HCT116 (cell line): ENCODE measurements around the gene CLIP4. TPM values are rescaled to one million over a fixed set of nuclear protein-coding genes. Genes with fewer than 3 reads are reported as not detected.

Experiments used
- ATAC-seq: fragments of 200-7000 bp; cut with Tn5 transposase; 2 replicates; pipeline ENCODE4 v1.9.1; 2020; ENCODE audit warnings: mild to moderate bottlenecking, moderate library complexity
- BruUV-seq: library from RNA; stranded (reverse); fragments of 400-500 nt; replicated peaks from 2 replicates; lab custom pipeline; 2021; lab: Mats Ljungman, UMichigan
- CTCF ChIA-PET: fragments of 300-600 bp; sonication (Branson Sonifier 250); formaldehyde crosslinking; loops from one replicate; lab custom pipeline; 2021; ENCODE audit warnings: antibody characterized with exemption; lab: Charles Lee
- POLR2A ChIA-PET: fragments of 300-600, 350-600 bp; sonication (Branson Sonifier 250); formaldehyde crosslinking; loops from one replicate; lab custom pipeline; 2021; ENCODE audit warnings: antibody characterized with exemption; lab: Charles Lee
- RAD21 ChIA-PET, 2 experiments: fragments of 300-600 bp; sonication (Branson Sonifier 250); formaldehyde crosslinking; loops; one replicate each; lab custom pipeline; 2023; ENCODE audit warnings: low total read pairs in 2 of 2; ENCODE audit not compliant: uncharacterized antibody in 2 of 2, unreplicated experiment in 2 of 2, low non-redundant PET in 1 of 2; lab: Charles Lee
- DNase-seq: peaks from one replicate; pipeline ENCODE4 v3.0.0-alpha.2; 2010; ENCODE audit warnings: low read depth, low spot score
- H2AFZ ChIP-seq: fragments of 200-600 bp; shearing (Covaris generic), sonication (generic); 2 replicates; pipeline ENCODE4 v1.6.1; 2017; ENCODE audit warnings: low read depth, mixed run types, mixed read lengths, antibody characterized with exemption, low read length; ENCODE audit not compliant: poor library complexity, severe bottlenecking
- H3K27ac ChIP-seq: 2 replicates; pipeline ENCODE4 v1.5.1; 2012; ENCODE audit warnings: low read depth, low read length
- H3K27me3 ChIP-seq: fragments of 200-600 bp; sonication (generic); 2 replicates; pipeline ENCODE4 v1.6.1; 2016; ENCODE audit warnings: mixed run types, low read length, mixed read lengths; ENCODE audit not compliant: insufficient read depth
- H3K36me3 ChIP-seq, 2 experiments: fragments of 200-500 bp in 1 of 2; fragments of 200-600 bp in 1 of 2; sonication (Bioruptor generic) in 1 of 2; sonication (generic) in 1 of 2; 2 replicates each; pipeline versions ENCODE4 v1.5.1 to v1.6.1; 2014 to 2016; ENCODE audit warnings: low read length in 2 of 2, inconsistent platforms in 1 of 2, mixed read lengths in 1 of 2, mixed run types in 1 of 2; ENCODE audit not compliant: insufficient read depth in 2 of 2, control insufficient read depth in 1 of 2
- H3K4me1 ChIP-seq, 2 experiments: fragments of 200-600 bp in 1 of 2; sonication (generic) in 1 of 2; 2 replicates each; pipeline versions ENCODE4 v1.5.1 to v1.6.1; 2012 to 2017; ENCODE audit warnings: low read length in 2 of 2, inconsistent platforms in 1 of 2, mild to moderate bottlenecking in 1 of 2, mixed read lengths in 1 of 2, mixed run types in 1 of 2, moderate library complexity in 1 of 2; ENCODE audit not compliant: insufficient read depth in 2 of 2, control insufficient read depth in 1 of 2
- H3K4me2 ChIP-seq: fragments of 200-600 bp; sonication (generic); 2 replicates; pipeline ENCODE4 v1.6.1; 2017; ENCODE audit warnings: mixed run types, low read length, mixed read lengths
- H3K4me3 ChIP-seq, 2 experiments: fragments of 200-600 bp in 1 of 2; sonication (generic) in 1 of 2; replicated peaks in 1 of 2; 2 replicates each; pipeline ENCODE4 v1.5.1; 2011 to 2016; ENCODE audit warnings: low read length in 2 of 2, control low read depth in 1 of 2, low read depth in 1 of 2, mild to moderate bottlenecking in 1 of 2, mixed read lengths in 1 of 2, mixed run types in 1 of 2
- H3K79me2 ChIP-seq: fragments of 200-600 bp; sonication (generic); 2 replicates; pipeline ENCODE4 v1.6.1; 2017; ENCODE audit warnings: mild to moderate bottlenecking, mixed run types, low read length, moderate library complexity, mixed read lengths; ENCODE audit not compliant: insufficient read depth
- H3K9ac ChIP-seq: fragments of 200-600 bp; sonication (generic); 2 replicates; pipeline ENCODE4 v1.6.1; 2016; ENCODE audit warnings: low read length, mixed read lengths
- H3K9me2 ChIP-seq: fragments of 200-600 bp; sonication (generic), shearing (Covaris generic); 2 replicates; pipeline ENCODE4 v1.6.1; 2017; ENCODE audit warnings: mixed run types, mild to moderate bottlenecking, moderate library complexity; ENCODE audit not compliant: insufficient read depth
- H3K9me3 ChIP-seq, 2 experiments: fragments of 200-500 bp in 1 of 2; fragments of 200-600 bp in 1 of 2; sonication (Bioruptor generic) in 1 of 2; sonication (generic) in 1 of 2; 2 replicates each; pipeline ENCODE4 v1.6.1; 2014 to 2017; ENCODE audit warnings: low read length in 2 of 2, mixed read lengths in 2 of 2, inconsistent platforms in 1 of 2, low read depth in 1 of 2, mild to moderate bottlenecking in 1 of 2, mixed run types in 1 of 2, moderate library complexity in 1 of 2; ENCODE audit not compliant: control insufficient read depth in 1 of 2, insufficient read depth in 1 of 2
- H4K20me1 ChIP-seq: fragments of 200-600 bp; sonication (generic), shearing (Covaris generic); 2 replicates; pipeline ENCODE4 v1.6.1; 2017; ENCODE audit warnings: mixed run types, mild to moderate bottlenecking, moderate library complexity; ENCODE audit not compliant: insufficient read depth
- CBX3 ChIP-seq: IDR thresholded peaks from 2 replicates; pipeline ENCODE4 v1.6.1; 2012; ENCODE audit warnings: low read depth
- CTCF ChIP-seq, 3 experiments: fragments of 200-600 bp in 1 of 3; sonication (generic) in 1 of 3; IDR thresholded peaks in 2 of 3; conservative IDR thresholded peaks in 1 of 3; 2 replicates each; pipeline ENCODE4 v1.5.1; 2012 to 2017; ENCODE audit warnings: low read depth in 2 of 3, low read length in 2 of 3, antibody characterized with exemption in 1 of 3, borderline replicate concordance in 1 of 3, control low read depth in 1 of 3, mild to moderate bottlenecking in 1 of 3, mixed read lengths in 1 of 3, mixed run types in 1 of 3, moderate library complexity in 1 of 3; ENCODE audit not compliant: insufficient read depth in 1 of 3
- EZH2phosphoT487 ChIP-seq: fragments of 200-600 bp; IDR thresholded peaks from 2 replicates; pipeline ENCODE4 v1.6.1; 2018; ENCODE audit warnings: antibody characterized with exemption, borderline replicate concordance
- FOSL1 ChIP-seq: IDR thresholded peaks from 2 replicates; pipeline ENCODE4 v1.6.1; 2012; ENCODE audit warnings: low read depth
- POLR2A ChIP-seq: IDR thresholded peaks from 2 replicates; pipeline ENCODE4 v1.7.0; 2011; ENCODE audit warnings: borderline replicate concordance; ENCODE audit not compliant: insufficient read depth, insufficient read length; ENCODE audit errors: extremely low read depth
- POLR2AphosphoS5 ChIP-seq: IDR thresholded peaks from 2 replicates; pipeline ENCODE4 v1.6.1; 2011; ENCODE audit warnings: mild to moderate bottlenecking, low read depth, low read length, moderate library complexity
- RAD21 ChIP-seq: IDR thresholded peaks from 2 replicates; pipeline ENCODE4 v1.6.1; 2012; ENCODE audit warnings: low read depth, mild to moderate bottlenecking
- YY1 ChIP-seq: IDR thresholded peaks from 2 replicates; pipeline ENCODE4 v1.6.1; 2011; ENCODE audit warnings: low read length, low read depth, moderate library complexity, mild to moderate bottlenecking; ENCODE audit not compliant: insufficient replicate concordance; ENCODE audit errors: extremely low read depth
- ZBTB33 ChIP-seq: IDR thresholded peaks from 2 replicates; pipeline ENCODE4 v1.6.1; 2011; ENCODE audit warnings: mild to moderate bottlenecking, low read length, moderate library complexity; ENCODE audit not compliant: insufficient replicate concordance; ENCODE audit errors: extremely low read depth
- intact Hi-C: fragments of 100-400 bp; cut with micrococcal nuclease; formaldehyde crosslinking; loops from 2 replicates; pipeline ENCODE4 v1.10.0; 2022
- total RNA-seq: library from RNA; stranded (reverse); gene quantifications from one replicate; pipeline ENCODE4 v1.2.1, GENCODE V29; 2021; ENCODE audit not compliant: unreplicated experiment

The CLIP4 gene
- total RNA-seq, 1 experiment from 2014 or later = 27.8 TPM

GRCh38 chr2:29195796-29196195 is 80.6 kb downstream of the CLIP4 start:
- CTCF ChIA-PET = interaction anchor here (1.3 kb wide), 1 partner anchor 237 kb away, joined by 3 read pairs; no protein-coding TSS in a partner anchor

GRCh38 chr2:29196792-29197788 is 81.9 kb downstream of the CLIP4 start:
- Histone ChIP-seq H3K27ac (no peak overlapping the region), H3K9me2 (no peaks in the 10 kb centered on the region), H2AFZ (peak overlapping the region; percentile 7), H3K4me2 (no peak overlapping the region), H3K79me2 (no peaks in the 10 kb centered on the region), H4K20me1 (no peaks in the 10 kb centered on the region), H3K9me3 (no peaks in the 10 kb centered on the region), H3K27me3 (no peaks in the 10 kb centered on the region), H3K9ac (no peak overlapping the region), H3K4me1 (no peaks in the 10 kb centered on the region), H3K4me3 (no peak overlapping the region), H3K36me3 (no peaks in the 10 kb centered on the region)
- ChIA-PET POLR2A (no interaction called here), CTCF (no interaction called here), RAD21 (no interaction called here)
- ATAC-seq = peak; percentile 97
- no TSS peak for BruUV-seq
- intact Hi-C loops = loop anchor here (1.0 to 10.0 kb wide), 3 partner anchors 143 to 362 kb away; no protein-coding TSS in a partner anchor
- peak; percentile 57 for DNase-seq
- TF ChIP-seq CTCF (IDR thresholded peaks at IDR 0.05 in 2 of 3, conservative IDR thresholded peaks at IDR 0.05 in 1 of 3; ENCODE audit: borderline replicate concordance in 1 of 3, insufficient read depth in 1 of 3, low read depth in 2 of 3, low read length in 2 of 3) (peak; percentile 81 to 95 (median 89)), RAD21 (peak; percentile 98), POLR2A (no peak), FOSL1 (no peak), YY1 (no peak), EZH2phosphoT487 (no peak), ZBTB33 (no peak)

More at GRCh38 chr2:29195796-29196195, 80.6 kb downstream of the CLIP4 start:
- H3K79me2 ChIP-seq = no peaks in the 10 kb centered on the region
- no peaks in the 10 kb centered on the region for H4K20me1 ChIP-seq
- no peak overlapping the region for H2AFZ ChIP-seq
- H3K27ac ChIP-seq = no peak overlapping the region
- no peak overlapping the region for H3K4me3 ChIP-seq
- ATAC-seq (no peak), DNase-seq (no peak)
- intact Hi-C loops = loop anchor here (1.0 to 10.0 kb wide), 3 partner anchors 141 to 361 kb away; no protein-coding TSS in a partner anchor
- ChIA-PET POLR2A (no interaction called here), RAD21 (no interaction called here)
- H3K36me3 ChIP-seq = no peaks in the 10 kb centered on the region
- no peaks in the 10 kb centered on the region for H3K9me2 ChIP-seq
- BruUV-seq = no TSS peak
- TF ChIP-seq CBX3 = no peak
- no peak for TF ChIP-seq POLR2AphosphoS5
- no peak overlapping the region for H3K4me2 ChIP-seq
- H3K9ac ChIP-seq = no peak overlapping the region
- no peaks in the 10 kb centered on the region for H3K27me3 ChIP-seq
- H3K4me1 ChIP-seq = no peaks in the 10 kb centered on the region
- H3K9me3 ChIP-seq = no peaks in the 10 kb centered on the region
